IMR-90 (cell line): ENCODE data around the gene MYH9. TPM values are rescaled to one million over a fixed set of nuclear protein-coding genes. Genes with fewer than 3 reads are reported as not detected.

ENCODE experiments used
- ATAC-seq: fragments of 200-7000 bp; cut with Tn5 transposase; 2 replicates; pipeline ENCODE4 v1.9.1; 2020; ENCODE audit warnings: low read depth, mild to moderate bottlenecking, moderate library complexity
- BruUV-seq: library from RNA; stranded (reverse); fragments of 400-500 nt; replicated peaks from 2 replicates; lab custom pipeline; 2021; lab: Mats Ljungman, UMichigan
- CTCF ChIA-PET: fragments of 300-600 bp; formaldehyde crosslinking; extraction: SDS; loops from one replicate; lab custom pipeline; 2021; ENCODE audit warnings: antibody characterized with exemption; lab: Yijun Ruan, JAX
- POLR2A ChIA-PET: fragments of 300-600 bp; sonication (Branson Sonifier 250); formaldehyde crosslinking; loops from one replicate; lab custom pipeline; 2022; ENCODE audit warnings: antibody characterized with exemption; ENCODE audit not compliant: unreplicated experiment; lab: Charles Lee
- DNase-seq: peaks from one replicate; pipeline ENCODE4 v3.0.0; 2013
- H2AFZ ChIP-seq: replicated peaks from 2 replicates; pipeline ENCODE3; 2013; ENCODE audit warnings: low read length, mild to moderate bottlenecking; ENCODE audit not compliant: poor library complexity
- H2AK5ac ChIP-seq: 2 replicates; pipeline ENCODE4 v1.6.1; 2013; ENCODE audit warnings: low read depth, low read length, inconsistent platforms
- H2AK9ac ChIP-seq: replicated peaks from 2 replicates; pipeline ENCODE3; 2013; ENCODE audit warnings: mild to moderate bottlenecking, low read depth, low read length, moderate library complexity; ENCODE audit not compliant: poor library complexity
- H2BK120ac ChIP-seq: 2 replicates; pipeline ENCODE4 v1.6.1; 2013; ENCODE audit warnings: low read depth, low read length, inconsistent platforms
- H2BK15ac ChIP-seq: 3 replicates; pipeline ENCODE4 v1.6.1; 2013; ENCODE audit warnings: low read depth, low read length, inconsistent platforms
- H2BK20ac ChIP-seq: 2 replicates; pipeline ENCODE4 v1.6.1; 2013; ENCODE audit warnings: low read depth, mild to moderate bottlenecking, inconsistent platforms, low read length, moderate library complexity
- H2BK5ac ChIP-seq: 2 replicates; pipeline ENCODE4 v1.6.1; 2013; ENCODE audit warnings: mild to moderate bottlenecking, low read depth, low read length, inconsistent platforms; ENCODE audit not compliant: poor library complexity, severe bottlenecking
- H3K14ac ChIP-seq: replicated peaks from 2 replicates; pipeline ENCODE4 v1.6.1; 2013; ENCODE audit warnings: low read depth, low read length, inconsistent platforms
- H3K18ac ChIP-seq: 2 replicates; pipeline ENCODE4 v1.6.1; 2013; ENCODE audit warnings: low read depth, low read length, control low read depth
- H3K23ac ChIP-seq: 2 replicates; pipeline ENCODE4 v1.6.1; 2013; ENCODE audit warnings: low read depth, low read length, inconsistent platforms
- H3K27ac ChIP-seq: 2 replicates; pipeline ENCODE4 v1.5.1; 2013; ENCODE audit warnings: mild to moderate bottlenecking, control low read depth, low read length; ENCODE audit not compliant: insufficient read depth
- H3K27me3 ChIP-seq: 2 replicates; pipeline ENCODE4 v1.6.1; 2013; ENCODE audit warnings: low read length; ENCODE audit not compliant: control insufficient read depth, insufficient read depth
- H3K36me3 ChIP-seq: 2 replicates; pipeline ENCODE4 v1.6.1; 2013; ENCODE audit warnings: low read length, mixed read lengths; ENCODE audit not compliant: control insufficient read depth, insufficient read depth
- H3K4ac ChIP-seq: 2 replicates; pipeline ENCODE4 v1.6.1; 2013; ENCODE audit warnings: low read depth, low read length, inconsistent platforms
- H3K4me1 ChIP-seq: 2 replicates; pipeline ENCODE4 v1.6.1; 2013; ENCODE audit warnings: low read length, mixed read lengths; ENCODE audit not compliant: control insufficient read depth, insufficient read depth
- H3K4me2 ChIP-seq: 2 replicates; pipeline ENCODE4 v1.6.1; 2013; ENCODE audit warnings: low read depth, mild to moderate bottlenecking, control low read depth, low read length, moderate library complexity
- H3K4me3 ChIP-seq: 2 replicates; pipeline ENCODE4 v1.5.1; 2013; ENCODE audit warnings: low read depth, mild to moderate bottlenecking, control low read depth, low read length, moderate library complexity; ENCODE audit not compliant: insufficient read depth
- H3K56ac ChIP-seq: 2 replicates; pipeline ENCODE4 v1.6.1; 2013; ENCODE audit warnings: low read length, inconsistent platforms; ENCODE audit not compliant: insufficient read depth; ENCODE audit errors: extremely low read depth
- H3K79me1 ChIP-seq, 2 experiments: 2 replicates each; pipeline ENCODE4 v1.6.1; 2013; ENCODE audit warnings: low read length in 2 of 2, inconsistent platforms in 1 of 2, low read depth in 1 of 2
- H3K9ac ChIP-seq: 2 replicates; pipeline ENCODE4 v1.6.1; 2013; ENCODE audit warnings: low read depth, low read length, control low read depth
- H3K9me1 ChIP-seq: 2 replicates; pipeline ENCODE4 v1.6.1; 2013; ENCODE audit warnings: low read length, inconsistent platforms; ENCODE audit not compliant: insufficient read depth
- H3K9me3 ChIP-seq: 2 replicates; pipeline ENCODE4 v1.6.1; 2013; ENCODE audit warnings: low read length; ENCODE audit not compliant: control insufficient read depth, insufficient read depth
- H4K20me1 ChIP-seq: 2 replicates; pipeline ENCODE4 v1.6.1; 2013; ENCODE audit warnings: low read length, inconsistent platforms; ENCODE audit not compliant: insufficient read depth
- H4K5ac ChIP-seq: 2 replicates; pipeline ENCODE4 v1.6.1; 2013; ENCODE audit warnings: mild to moderate bottlenecking, low read depth, low read length, control low read depth
- H4K8ac ChIP-seq, 2 experiments: 2 replicates each; pipeline ENCODE4 v1.6.1; 2013; ENCODE audit warnings: low read depth in 2 of 2, low read length in 2 of 2, control low read depth in 1 of 2, inconsistent platforms in 1 of 2
- H4K91ac ChIP-seq: 2 replicates; pipeline ENCODE4 v1.6.1; 2013; ENCODE audit warnings: low read depth, low read length, inconsistent platforms; ENCODE audit not compliant: insufficient read depth
- BHLHE40 ChIP-seq: fragments of 150-350 bp; IDR thresholded peaks from 2 replicates; pipeline ENCODE4 v1.6.1; 2016; ENCODE audit warnings: mild to moderate bottlenecking, low read depth, low read length
- CEBPB ChIP-seq: IDR thresholded peaks from 2 replicates; pipeline ENCODE4 v1.6.1; 2012; ENCODE audit warnings: low read depth, low read length, improper control_type of control experiment
- CHD1 ChIP-seq: IDR thresholded peaks from 2 replicates; pipeline ENCODE4 v1.6.1; 2012; ENCODE audit warnings: low read depth, low read length, improper control_type of control experiment
- CTCF ChIP-seq: conservative IDR thresholded peaks from 2 replicates; pipeline ENCODE4 v1.5.1; 2012; ENCODE audit warnings: mild to moderate bottlenecking, low read depth, low read length, improper control_type of control experiment
- FOS ChIP-seq: fragments of 150-350 bp; IDR thresholded peaks from 2 replicates; pipeline ENCODE4 v1.6.1; 2016; ENCODE audit warnings: low read depth, low read length
- MAFK ChIP-seq: IDR thresholded peaks from 2 replicates; pipeline ENCODE4 v1.6.1; 2012; ENCODE audit warnings: low read depth, low read length, improper control_type of control experiment
- MAZ ChIP-seq: IDR thresholded peaks from 2 replicates; pipeline ENCODE4 v1.6.1; 2012; ENCODE audit warnings: low read depth, mild to moderate bottlenecking, low read length, improper control_type of control experiment, moderate library complexity, borderline replicate concordance
- MXI1 ChIP-seq: IDR thresholded peaks from 2 replicates; pipeline ENCODE4 v1.6.1; 2012; ENCODE audit warnings: low read depth, mild to moderate bottlenecking, low read length, moderate library complexity, borderline replicate concordance
- NFE2L2 ChIP-seq: fragments of 150-350 bp; IDR thresholded peaks from 2 replicates; pipeline ENCODE4 v1.6.1; 2016; ENCODE audit warnings: low read depth, mild to moderate bottlenecking, low read length
- POLR2A ChIP-seq: IDR thresholded peaks from 2 replicates; pipeline ENCODE4 v1.6.1; 2012; ENCODE audit warnings: mild to moderate bottlenecking, low read depth, low read length
- RAD21 ChIP-seq: IDR thresholded peaks from 2 replicates; pipeline ENCODE4 v1.6.1; 2012; ENCODE audit warnings: low read length, improper control_type of control experiment
- RCOR1 ChIP-seq: IDR thresholded peaks from 2 replicates; pipeline ENCODE4 v1.6.1; 2012; ENCODE audit warnings: mild to moderate bottlenecking, low read length, improper control_type of control experiment; ENCODE audit not compliant: insufficient replicate concordance
- RFX5 ChIP-seq: IDR thresholded peaks from 2 replicates; pipeline ENCODE4 v1.8.0; 2012; ENCODE audit warnings: low read depth, mild to moderate bottlenecking, low read length, moderate library complexity
- SMC3 ChIP-seq: fragments of 150-350 bp; IDR thresholded peaks from 2 replicates; pipeline ENCODE4 v1.6.1; 2016; ENCODE audit warnings: low read depth, mild to moderate bottlenecking, antibody characterized with exemption, low read length, moderate library complexity
- USF2 ChIP-seq: fragments of 150-350 bp; IDR thresholded peaks from 2 replicates; pipeline ENCODE4 v1.6.1; 2017; ENCODE audit warnings: mild to moderate bottlenecking, antibody characterized with exemption, low read length, low read depth
- WGBS, 2 experiments: methylation state at CpG; one replicate each; pipeline versions ENCODE4 v1.1.5 to v1.1.7; 2013; ENCODE audit warnings: missing lambda C conversion rate in 2 of 2; ENCODE audit not compliant: insufficient read length in 1 of 2; ENCODE audit errors: extremely low coverage in 2 of 2; 5-methylcytosine and 5-hydroxymethylcytosine counted together
- dilution Hi-C: fragments of 300-500 bp; cut with HindIII; formaldehyde crosslinking; loops from one replicate; pipeline ENCODE4 v1.14.3; 2018; ENCODE audit warnings: low sequenced_read_pairs; ENCODE audit not compliant: unreplicated experiment
- in situ Hi-C: fragments of 300-500 bp; cut with MboI; formaldehyde crosslinking; loops from 3 replicates; pipeline ENCODE4 v1.14.3; 2019; ENCODE audit warnings: low sequenced_read_pairs, inconsistent platforms, mixed read lengths
- intact Hi-C: fragments of 100-400 bp; cut with micrococcal nuclease; formaldehyde crosslinking; loops from 2 replicates; pipeline ENCODE4 v1.10.0; 2022
- polyA plus RNA-seq, 3 experiments: library from polyadenylated mRNA; depleted of rRNA; stranded (reverse); fragments of >200 nt; gene quantifications; 2 replicates each; pipeline ENCODE4 v1.2.3, GENCODE V29; 2012; ENCODE audit warnings: low replicate concordance in 1 of 3
- total RNA-seq: library from RNA; depleted of rRNA; stranded (reverse); fragments of >200 nt; gene quantifications from 2 replicates; pipeline ENCODE4 v1.2.3, GENCODE V29; 2012
- TF ChIP-seq, protein P1 (sequence below): fragments of 150-350 bp; IDR thresholded peaks from 2 replicates; pipeline ENCODE4 v1.6.1; 2016; ENCODE audit warnings: low read depth, mild to moderate bottlenecking, low read length, moderate library complexity, borderline replicate concordance

MYH9 gene
- total and polyA plus RNA-seq, 2 of the 4 experiments (the other 2 are of a cell fraction), result 475 to 554 TPM

GRCh38 chr22:36333644-36334043 is 54.1 kb downstream of the MYH9 start:
- no peaks in the 10 kb centered on the region for H3K9me3 ChIP-seq
- peak overlapping the region; percentile 87 for H3K27ac ChIP-seq
- intact Hi-C loops (no loop called here), dilution Hi-C loops (no loop called here), in situ Hi-C loops (no loop called here)
- H3K23ac ChIP-seq, result peak overlapping the region; percentile 99
- peak overlapping the region; percentile 99 for H3K14ac ChIP-seq
- H4K91ac ChIP-seq, result peak overlapping the region; percentile 100
- H2BK120ac ChIP-seq, result peak overlapping the region; percentile 97
- no peak for ATAC-seq
- DNase-seq, result no peak
- peak overlapping the region; percentile 99; the same call in 1 of the 2 replicates for H3K56ac ChIP-seq
- peak overlapping the region; percentile 36; the same call in 1 of the 2 replicates for H3K18ac ChIP-seq
- H2AFZ ChIP-seq, result no peak overlapping the region
- H4K5ac ChIP-seq, result peak overlapping the region; percentile 31; the same call in 1 of the 2 replicates
- peak overlapping the region; percentile 67; the same call in 1 of the 2 replicates for H3K9ac ChIP-seq
- no TSS peak for BruUV-seq
- peak overlapping the region; percentile 100 for H2BK5ac ChIP-seq
- H3K4ac ChIP-seq, result peak overlapping the region; percentile 99
- POLR2A ChIA-PET, result no interaction called here
- peak overlapping the region; percentile 60 for H2BK20ac ChIP-seq
- CTCF ChIA-PET, result no interaction called here
- TF ChIP-seq RFX5 (no peak), MAFK (no peak), CTCF (no peak), POLR2A (no peak), CEBPB (no peak), SMC3 (no peak), FOS (no peak), USF2 (no peak), CHD1 (no peak), MXI1 (no peak), BHLHE40 (no peak), RAD21 (no peak), NFE2L2 (no peak), RCOR1 (no peak), MAZ (no peak)
- TF ChIP-seq, protein P1, sequence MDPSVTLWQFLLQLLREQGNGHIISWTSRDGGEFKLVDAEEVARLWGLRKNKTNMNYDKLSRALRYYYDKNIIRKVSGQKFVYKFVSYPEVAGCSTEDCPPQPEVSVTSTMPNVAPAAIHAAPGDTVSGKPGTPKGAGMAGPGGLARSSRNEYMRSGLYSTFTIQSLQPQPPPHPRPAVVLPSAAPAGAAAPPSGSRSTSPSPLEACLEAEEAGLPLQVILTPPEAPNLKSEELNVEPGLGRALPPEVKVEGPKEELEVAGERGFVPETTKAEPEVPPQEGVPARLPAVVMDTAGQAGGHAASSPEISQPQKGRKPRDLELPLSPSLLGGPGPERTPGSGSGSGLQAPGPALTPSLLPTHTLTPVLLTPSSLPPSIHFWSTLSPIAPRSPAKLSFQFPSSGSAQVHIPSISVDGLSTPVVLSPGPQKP, result no peak
- H3K27me3 ChIP-seq, result no peaks in the 10 kb centered on the region
- H2AK9ac ChIP-seq, result no peak overlapping the region
- peaks cover 83% of the 10 kb centered on the region for H4K20me1 ChIP-seq
- H3K4me3 ChIP-seq, result no peak overlapping the region
- H3K79me1 ChIP-seq, result peaks cover 4 to 81% of the 10 kb centered on the region in 2 experiments; a peak in 2 of 4 replicates
- H3K9me1 ChIP-seq, result peaks cover 41% of the 10 kb centered on the region
- peak overlapping the region; percentile 11; the same call in 1 of the 2 replicates for H2AK5ac ChIP-seq
- peak overlapping the region; percentile 86 to 100 for H4K8ac ChIP-seq
- WGBS, 2 experiments, result no CpG with 5 or more reads among the region's 5 CpGs
- H2BK15ac ChIP-seq, result peak overlapping the region; percentile 16; the same call in 1 of the 3 replicates
- H3K4me2 ChIP-seq, result no peak overlapping the region
- H3K36me3 ChIP-seq, result peaks cover 80% of the 10 kb centered on the region
- peaks cover 77% of the 10 kb centered on the region for H3K4me1 ChIP-seq
